Neural progenitor cell (in vitro differentiated cells): ENCODE data around the gene LY86. TPM values are rescaled to one million over a fixed set of nuclear protein-coding genes. Genes with fewer than 3 reads are reported as not detected.
A peak's percentile ranks its signal among the peaks of the same experiment; 100 is the strongest.
"Not testable (repeated sequence)": the region's sequence is repeated elsewhere in the genome, so short reads cannot be mapped to it uniquely, and the experiment has no call there.

Experiments used
- DNase-seq: peaks from one replicate; pipeline ENCODE4 v3.0.0-alpha.2; 2016; ENCODE audit warnings: low spot score
- H2AFZ ChIP-seq: fragments of 200-600 bp; sonication (generic); replicated peaks from 2 replicates; pipeline ENCODE4 v1.6.1; 2016; ENCODE audit warnings: antibody characterized with exemption
- H3F3A ChIP-seq: fragments of 200-600 bp; sonication (generic); 2 replicates; pipeline ENCODE4 v1.6.1; 2016; ENCODE audit warnings: antibody characterized with exemption, low read depth
- H3K27ac ChIP-seq: fragments of 200-600 bp; sonication (generic); 2 replicates; pipeline ENCODE4 v1.5.1; 2016; ENCODE audit warnings: mild to moderate bottlenecking
- H3K27me3 ChIP-seq: fragments of 200-600 bp; sonication (generic); 2 replicates; pipeline ENCODE4 v1.6.1; 2016; ENCODE audit warnings: mild to moderate bottlenecking, moderate library complexity
- H3K36me3 ChIP-seq: fragments of 200-600 bp; sonication (generic); 2 replicates; pipeline ENCODE4 v1.5.1; 2016
- H3K4me1 ChIP-seq: fragments of 200-600 bp; sonication (generic); 2 replicates; pipeline ENCODE4 v1.6.1; 2016; ENCODE audit warnings: mixed run types
- H3K4me2 ChIP-seq: fragments of 200-600 bp; sonication (generic); 2 replicates; pipeline ENCODE4 v1.6.1; 2016
- H3K4me3 ChIP-seq: fragments of 200-600 bp; sonication (generic); 2 replicates; pipeline ENCODE4 v1.5.1; 2016
- H3K79me2 ChIP-seq: fragments of 200-600 bp; sonication (generic); 2 replicates; pipeline ENCODE4 v1.6.1; 2016; ENCODE audit warnings: low read depth
- H3K9ac ChIP-seq: fragments of 200-600 bp; sonication (generic); 2 replicates; pipeline ENCODE4 v1.6.1; 2016
- H3K9me3 ChIP-seq: fragments of 200-600 bp; sonication (generic); 2 replicates; pipeline ENCODE4 v1.5.1; 2016; ENCODE audit warnings: low read depth
- H4K20me1 ChIP-seq: fragments of 200-600 bp; sonication (generic); 2 replicates; pipeline ENCODE4 v1.6.1; 2016; ENCODE audit warnings: low read depth
- H3K27ac Mint-ChIP-seq: 3 replicates; pipeline ENCODE4 v1.8.0; 2021; ENCODE audit warnings: mixed read lengths
- H3K27me3 Mint-ChIP-seq: 2 replicates; pipeline ENCODE4 v1.8.0; 2022; ENCODE audit warnings: low read depth, mild to moderate bottlenecking, inconsistent platforms, moderate library complexity, mixed read lengths; ENCODE audit not compliant: insufficient read depth
- H3K36me3 Mint-ChIP-seq: 3 replicates; pipeline ENCODE4 v1.8.0; 2021; ENCODE audit warnings: mixed read lengths
- H3K4me1 Mint-ChIP-seq: 3 replicates; pipeline ENCODE4 v1.8.0; 2021; ENCODE audit warnings: mixed read lengths
- H3K4me3 Mint-ChIP-seq: 3 replicates; pipeline ENCODE4 v1.8.0; 2021; ENCODE audit warnings: mild to moderate bottlenecking, moderate library complexity, mixed read lengths
- H3K9me3 Mint-ChIP-seq: 3 replicates; pipeline ENCODE4 v1.8.0; 2020; ENCODE audit warnings: mixed read lengths
- EZH2 ChIP-seq: fragments of 200-600 bp; sonication (generic); IDR thresholded peaks from 2 replicates; pipeline ENCODE4 v1.6.1; 2017; ENCODE audit warnings: antibody characterized with exemption, mild to moderate bottlenecking, moderate library complexity
- EZH2phosphoT487 ChIP-seq: fragments of 200-600 bp; sonication (generic); IDR thresholded peaks from 2 replicates; pipeline ENCODE4 v1.6.1; 2017; ENCODE audit warnings: antibody characterized with exemption
- total RNA-seq: library from RNA; depleted of rRNA; stranded (reverse); fragments of >200 nt; gene quantifications from 2 replicates; pipeline ENCODE4 v1.2.3, GENCODE V29; 2015; ENCODE audit warnings: low replicate concordance
- TF ChIP-seq, protein P1 (sequence below): fragments of 200-600 bp; sonication (generic); IDR thresholded peaks from 2 replicates; pipeline ENCODE4 v1.5.1; 2017; ENCODE audit warnings: antibody characterized with exemption, mild to moderate bottlenecking

Gene LY86
- total RNA-seq, 1 donor from 2014 or later = not detected

DNA sequence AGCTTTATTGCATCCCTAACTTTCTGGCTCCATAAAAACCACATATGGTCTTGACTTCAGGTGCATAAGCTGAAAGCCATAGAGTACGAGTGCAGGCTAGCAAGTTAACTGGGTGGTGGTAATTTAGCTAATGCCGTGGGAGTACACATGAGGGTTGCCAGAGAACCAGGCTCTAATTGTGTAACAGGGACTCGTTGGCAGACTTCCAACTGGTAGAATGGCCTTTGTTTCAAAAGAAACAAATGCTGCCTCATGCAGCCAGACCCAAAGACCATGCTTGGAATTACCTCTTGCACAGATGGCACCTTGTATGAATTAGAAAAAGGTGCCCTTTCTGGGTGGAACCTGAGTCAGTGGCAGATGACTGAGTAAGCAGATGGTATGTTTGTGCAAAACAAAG lies 73.2 kb downstream of the LY86 start:
- H3F3A ChIP-seq = peaks cover 9% of the 10 kb centered on the region
- no peaks in the 10 kb centered on the region for H4K20me1 ChIP-seq
- no peaks in the 10 kb centered on the region for H3K36me3 ChIP-seq
- Mint-ChIP-seq H3K27me3 (peaks cover 7% of the 10 kb centered on the region), H3K27ac (no peak overlapping the region), H3K4me1 (peaks cover 17% of the 10 kb centered on the region), H3K36me3 (no peaks in the 10 kb centered on the region), H3K4me3 (no peak overlapping the region), H3K9me3 (no peaks in the 10 kb centered on the region)
- DNase-seq = no peak
- H3K9ac ChIP-seq = no peak overlapping the region
- no peaks in the 10 kb centered on the region for H3K9me3 ChIP-seq
- H3K4me3 ChIP-seq = no peak overlapping the region
- no peak overlapping the region for H3K4me2 ChIP-seq
- H3K4me1 ChIP-seq = peaks cover 12% of the 10 kb centered on the region
- no peak overlapping the region for H3K27ac ChIP-seq
- TF ChIP-seq, protein P1, sequence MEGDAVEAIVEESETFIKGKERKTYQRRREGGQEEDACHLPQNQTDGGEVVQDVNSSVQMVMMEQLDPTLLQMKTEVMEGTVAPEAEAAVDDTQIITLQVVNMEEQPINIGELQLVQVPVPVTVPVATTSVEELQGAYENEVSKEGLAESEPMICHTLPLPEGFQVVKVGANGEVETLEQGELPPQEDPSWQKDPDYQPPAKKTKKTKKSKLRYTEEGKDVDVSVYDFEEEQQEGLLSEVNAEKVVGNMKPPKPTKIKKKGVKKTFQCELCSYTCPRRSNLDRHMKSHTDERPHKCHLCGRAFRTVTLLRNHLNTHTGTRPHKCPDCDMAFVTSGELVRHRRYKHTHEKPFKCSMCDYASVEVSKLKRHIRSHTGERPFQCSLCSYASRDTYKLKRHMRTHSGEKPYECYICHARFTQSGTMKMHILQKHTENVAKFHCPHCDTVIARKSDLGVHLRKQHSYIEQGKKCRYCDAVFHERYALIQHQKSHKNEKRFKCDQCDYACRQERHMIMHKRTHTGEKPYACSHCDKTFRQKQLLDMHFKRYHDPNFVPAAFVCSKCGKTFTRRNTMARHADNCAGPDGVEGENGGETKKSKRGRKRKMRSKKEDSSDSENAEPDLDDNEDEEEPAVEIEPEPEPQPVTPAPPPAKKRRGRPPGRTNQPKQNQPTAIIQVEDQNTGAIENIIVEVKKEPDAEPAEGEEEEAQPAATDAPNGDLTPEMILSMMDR = no peak
- TF ChIP-seq EZH2 (no peak), EZH2phosphoT487 (no peak)
- H3K27me3 ChIP-seq = no peaks in the 10 kb centered on the region
- no peaks in the 10 kb centered on the region for H3K79me2 ChIP-seq
- H2AFZ ChIP-seq = no peak overlapping the region

DNA sequence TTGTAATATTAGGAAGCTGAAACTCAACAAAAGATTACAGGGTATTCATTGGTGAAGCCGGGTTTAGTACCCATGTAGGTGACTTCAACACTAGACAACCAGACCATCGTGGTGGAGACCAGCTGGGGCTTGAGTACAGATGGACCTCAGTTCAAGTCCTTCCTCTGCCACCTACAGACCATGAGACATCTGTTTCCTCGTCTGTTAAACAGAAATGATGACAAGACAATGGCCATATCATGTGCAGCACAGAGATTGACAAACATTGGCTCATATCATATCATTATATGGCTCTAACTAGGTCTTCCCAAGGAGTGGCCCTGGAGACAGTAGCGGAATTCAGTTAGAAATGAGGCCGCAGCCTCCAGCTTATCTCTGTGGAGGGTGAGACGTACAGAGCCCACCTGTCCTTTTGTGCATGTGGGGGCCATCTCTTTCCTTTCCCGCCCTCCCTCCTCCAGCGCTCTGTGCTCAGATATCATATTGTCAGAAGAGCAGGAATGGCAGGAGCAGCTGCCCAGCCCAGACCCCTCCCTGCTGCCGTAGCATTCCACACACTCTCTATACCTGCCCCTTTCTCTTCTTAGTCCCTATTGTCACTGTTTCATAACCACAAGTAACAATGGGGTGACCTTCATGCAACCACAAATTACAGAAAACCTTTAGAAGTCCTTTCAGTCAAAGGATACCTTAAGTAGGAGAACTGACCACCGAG lies 75.1 kb downstream of the LY86 start:
- no peak for DNase-seq
- Mint-ChIP-seq H3K9me3 (no peaks in the 10 kb centered on the region), H3K4me1 (peaks cover 8% of the 10 kb centered on the region), H3K36me3 (no peaks in the 10 kb centered on the region), H3K4me3 (no peak overlapping the region), H3K27ac (no peak overlapping the region), H3K27me3 (peaks cover 7% of the 10 kb centered on the region)
- TF ChIP-seq, protein P1 = no peak
- no peak for TF ChIP-seq EZH2
- Histone ChIP-seq H3K4me3 (no peak overlapping the region), H3K9me3 (no peaks in the 10 kb centered on the region), H3K27ac (no peak overlapping the region), H3K9ac (no peak overlapping the region), H2AFZ (no peak overlapping the region), H3K4me2 (no peak overlapping the region), H3K79me2 (no peaks in the 10 kb centered on the region), H3K36me3 (no peaks in the 10 kb centered on the region), H4K20me1 (no peaks in the 10 kb centered on the region), H3K27me3 (no peaks in the 10 kb centered on the region), H3K4me1 (peaks cover 12% of the 10 kb centered on the region), H3F3A (peaks cover 9% of the 10 kb centered on the region)

DNA sequence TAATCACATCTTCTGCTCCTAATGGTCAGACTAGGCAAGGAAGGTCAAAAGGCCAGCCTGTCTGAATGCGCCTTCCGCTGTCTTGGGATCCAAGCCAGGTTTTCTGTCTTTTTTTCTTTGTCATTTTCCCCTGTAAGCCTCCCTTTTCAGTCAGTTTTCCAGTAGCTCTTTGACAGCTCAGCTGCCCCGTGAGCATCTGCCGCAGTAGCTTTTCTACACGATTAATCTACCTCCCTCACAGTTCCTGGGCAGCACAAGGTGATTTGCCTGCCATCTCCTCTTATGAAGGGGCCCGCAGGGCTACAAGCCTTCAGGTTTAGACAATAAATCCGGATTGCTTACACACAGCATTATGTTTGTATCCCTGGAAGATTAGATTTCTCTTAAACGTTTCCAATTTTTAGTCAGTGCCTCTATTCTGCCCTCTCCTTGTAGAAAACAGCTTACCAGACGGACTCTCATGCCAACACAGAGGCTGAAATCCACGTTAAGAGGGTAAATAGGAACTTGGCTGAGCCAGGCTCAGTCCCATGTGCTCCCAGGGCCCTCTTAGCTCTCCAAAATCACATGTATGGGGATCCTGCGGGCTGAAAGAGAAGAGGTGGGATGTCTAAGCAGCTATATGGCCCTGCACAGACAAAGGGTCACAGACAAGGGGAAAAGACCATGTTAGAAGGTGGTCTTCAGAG lies 77.2 kb downstream of the LY86 start:
- DNase-seq = peak; percentile 79
- peak overlapping the region; percentile 20 for H3K27ac Mint-ChIP-seq
- Histone ChIP-seq H3K9me3 (no peaks in the 10 kb centered on the region), H4K20me1 (no peaks in the 10 kb centered on the region), H3K27me3 (no peaks in the 10 kb centered on the region), H3K79me2 (no peaks in the 10 kb centered on the region), H3K4me2 (peak overlapping the region; percentile 61), H3F3A (peaks cover 9% of the 10 kb centered on the region), H3K4me1 (peaks cover 12% of the 10 kb centered on the region), H3K27ac (no peak overlapping the region), H3K4me3 (no peak overlapping the region), H3K9ac (no peak overlapping the region), H3K36me3 (no peaks in the 10 kb centered on the region), H2AFZ (no peak overlapping the region)
- peaks cover 5% of the 10 kb centered on the region for H3K27me3 Mint-ChIP-seq
- H3K4me1 Mint-ChIP-seq = peaks cover 8% of the 10 kb centered on the region
- H3K4me3 Mint-ChIP-seq = no peak overlapping the region
- H3K36me3 Mint-ChIP-seq = no peaks in the 10 kb centered on the region
- peaks cover 2% of the 10 kb centered on the region for H3K9me3 Mint-ChIP-seq
- TF ChIP-seq EZH2phosphoT487 (no peak), EZH2 (no peak)
- TF ChIP-seq, protein P1 = no peak

DNA sequence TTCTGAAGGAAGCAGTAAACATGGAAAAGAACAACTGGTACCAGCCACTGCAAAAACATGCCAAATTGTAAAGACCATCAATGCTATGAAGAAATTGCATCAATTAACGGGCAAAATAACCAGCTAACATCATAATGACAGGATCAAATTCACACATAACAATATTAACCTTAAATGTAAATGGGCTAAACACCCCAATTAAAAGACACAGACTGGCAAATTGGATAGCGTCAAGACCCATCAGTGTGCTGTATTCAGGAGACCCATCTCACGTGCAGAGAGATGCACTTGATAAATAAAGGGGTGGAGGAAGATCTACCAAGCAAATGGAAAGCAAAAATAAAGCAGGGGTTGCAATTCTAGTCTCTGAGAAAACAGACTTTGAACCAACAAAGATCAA lies 81.6 kb downstream of the LY86 start:
- H3K27ac Mint-ChIP-seq, H3K4me3 Mint-ChIP-seq, H3F3A ChIP-seq, H3K9ac ChIP-seq, H3K27me3 ChIP-seq, H2AFZ ChIP-seq, H3K27ac ChIP-seq, H3K79me2 ChIP-seq, H3K27me3 Mint-ChIP-seq, H3K36me3 Mint-ChIP-seq, H3K4me3 ChIP-seq, DNase-seq, H3K4me2 ChIP-seq, H4K20me1 ChIP-seq, H3K36me3 ChIP-seq, H3K9me3 ChIP-seq, H3K4me1 Mint-ChIP-seq: not testable (repeated sequence)
- H3K9me3 Mint-ChIP-seq = peaks cover 11% of the 10 kb centered on the region
- H3K4me1 ChIP-seq = peaks cover 11% of the 10 kb centered on the region
